B cell (primary cell): ENCODE measurements around the gene CASK. TPM values are rescaled to one million over a fixed set of nuclear protein-coding genes. Genes with fewer than 3 reads are reported as not detected.

ENCODE experiments used
- ATAC-seq: fragments of 200-7000 bp; cut with Tn5 transposase; one replicate; pipeline ENCODE4 v1.10.0; 2021; ENCODE audit warnings: low read depth, mild to moderate bottlenecking, moderate number of reproducible peaks, moderate library complexity
- CTCF ChIA-PET: fragments of 350-600 bp; sonication (Branson Sonifier 250); formaldehyde crosslinking; loops from one replicate; lab custom pipeline; 2021; ENCODE audit warnings: antibody characterized with exemption, inconsistent platforms; lab: Charles Lee
- POLR2A ChIA-PET: fragments of 350-600 bp; sonication (Branson Sonifier 250); formaldehyde crosslinking; loops from one replicate; lab custom pipeline; 2021; ENCODE audit warnings: antibody characterized with exemption; lab: Charles Lee
- DNase-seq: peaks from one replicate; pipeline ENCODE4 v3.0.0; 2013
- H2AFZ ChIP-seq: 2 replicates; pipeline ENCODE4 v1.6.1; 2012; ENCODE audit warnings: mild to moderate bottlenecking, low read depth, low read length; ENCODE audit not compliant: insufficient read depth, poor library complexity, severe bottlenecking
- H3K27ac ChIP-seq, 2 donors: 1 replicate in 1 of 2; 2 replicates in 1 of 2; pipeline ENCODE4 v1.5.1; 2012 to 2013; ENCODE audit warnings: low read length in 2 of 2, mild to moderate bottlenecking in 2 of 2, moderate library complexity in 1 of 2
- H3K27me3 ChIP-seq, 4 experiments: fragments of 200-600 bp in 1 of 4; sonication (generic) in 1 of 4; replicated peaks in 1 of 4; 1 replicate in 2 of 4; 2 replicates in 2 of 4; pipeline versions ENCODE4 v1.6.1 to v1.7.0; 2013 to 2016; ENCODE audit warnings: low read length in 3 of 4, mild to moderate bottlenecking in 2 of 4, mixed read lengths in 1 of 4, moderate library complexity in 1 of 4; ENCODE audit not compliant: insufficient read depth in 4 of 4, control insufficient read depth in 3 of 4; ENCODE audit errors: control extremely low read depth in 1 of 4
- H3K36me3 ChIP-seq, 2 experiments: replicated peaks in 1 of 2; 1 replicate in 1 of 2; 2 replicates in 1 of 2; pipeline versions ENCODE4 v1.6.1 to v1.7.1; 2013; ENCODE audit warnings: low read length in 1 of 2; ENCODE audit not compliant: insufficient read depth in 2 of 2, control insufficient read depth in 1 of 2; ENCODE audit errors: control extremely low read depth in 1 of 2, extremely low read depth in 1 of 2
- H3K4me1 ChIP-seq, 2 donors: fragments of 200-600 bp in 1 of 2; sonication (generic) in 1 of 2; 1 replicate in 1 of 2; 2 replicates in 1 of 2; pipeline versions ENCODE4 v1.5.1 to v1.6.1; 2013 to 2017; ENCODE audit warnings: low read length in 2 of 2; ENCODE audit not compliant: control insufficient read depth in 2 of 2, insufficient read depth in 2 of 2
- H3K4me2 ChIP-seq: replicated peaks from 2 replicates; pipeline ENCODE3; 2012; ENCODE audit warnings: mild to moderate bottlenecking, low read depth, low read length; ENCODE audit not compliant: poor library complexity, severe bottlenecking
- H3K4me3 ChIP-seq, 5 experiments: fragments of 200-600 bp in 1 of 5; sonication (generic) in 1 of 5; 1 replicate in 3 of 5; 2 replicates in 2 of 5; pipeline versions ENCODE4 v1.5.1 to v1.7.0; 2011 to 2016; ENCODE audit warnings: low read length in 4 of 5, mild to moderate bottlenecking in 4 of 5, low read depth in 2 of 5, control low read depth in 1 of 5, moderate library complexity in 1 of 5; ENCODE audit not compliant: insufficient read depth in 1 of 5; ENCODE audit errors: control extremely low read depth in 1 of 5, extremely low read depth in 1 of 5
- H3K79me2 ChIP-seq: fragments of 200-600 bp; sonication (generic); one replicate; pipeline ENCODE4 v1.6.0; 2016; ENCODE audit warnings: low read length; ENCODE audit not compliant: control insufficient read depth, insufficient read depth
- H3K9ac ChIP-seq: fragments of 200-600 bp; sonication (generic); 2 replicates; pipeline ENCODE4 v1.6.1; 2017; ENCODE audit warnings: mild to moderate bottlenecking, low read length, moderate library complexity
- H3K9me3 ChIP-seq, 3 donors: one replicate each; pipeline versions ENCODE4 v1.6.1 to v1.7.1; 2013; ENCODE audit warnings: low read length in 2 of 3; ENCODE audit not compliant: control insufficient read depth in 2 of 3, insufficient read depth in 1 of 3; ENCODE audit errors: control extremely low read depth in 1 of 3
- H4K20me1 ChIP-seq: 2 replicates; pipeline ENCODE4 v1.6.0; 2012; ENCODE audit warnings: mild to moderate bottlenecking, low read length; ENCODE audit not compliant: insufficient read depth, control insufficient read depth, poor library complexity, severe bottlenecking
- H3K27ac Mint-ChIP-seq: one replicate; pipeline ENCODE4 v1.8.0; 2021; ENCODE audit warnings: mixed read lengths
- H3K27me3 Mint-ChIP-seq: one replicate; pipeline ENCODE4 v1.8.0; 2021; ENCODE audit warnings: mixed read lengths
- H3K4me1 Mint-ChIP-seq: one replicate; pipeline ENCODE4 v1.8.0; 2021; ENCODE audit warnings: mixed read lengths
- H3K4me3 Mint-ChIP-seq: one replicate; pipeline ENCODE4 v1.8.0; 2021; ENCODE audit warnings: mixed read lengths
- H3K9me3 Mint-ChIP-seq: one replicate; pipeline ENCODE4 v1.8.0; 2022; ENCODE audit warnings: mixed read lengths; ENCODE audit not compliant: insufficient read depth
- CTCF ChIP-seq: fragments of 200-600 bp; IDR thresholded peaks from one replicate; pipeline ENCODE4 v1.8.0; 2022; ENCODE audit warnings: antibody characterized with exemption, mild to moderate bottlenecking
- EZH2 ChIP-seq: IDR thresholded peaks from 2 replicates; pipeline ENCODE4 v1.6.1; 2012; ENCODE audit warnings: borderline replicate concordance, low read depth, mild to moderate bottlenecking, moderate library complexity, low read length; ENCODE audit not compliant: insufficient read depth, poor library complexity, severe bottlenecking
- WGBS: methylation state at CpG from one replicate; pipeline ENCODE4 v1.1.5; 2013; ENCODE audit warnings: missing lambda C conversion rate; ENCODE audit not compliant: insufficient coverage; 5-methylcytosine and 5-hydroxymethylcytosine counted together
- intact Hi-C: fragments of 100-400 bp; cut with micrococcal nuclease; formaldehyde crosslinking; loops from one replicate; pipeline ENCODE4 v1.10.0; 2022
- polyA plus RNA-seq: library from polyadenylated mRNA; depleted of rRNA; stranded (reverse); fragments of >200 nt; gene quantifications from 2 replicates; pipeline ENCODE4 v1.2.3, GENCODE V29; 2012
- total RNA-seq, 2 donors: library from RNA; stranded (reverse); fragments of 120-200 nt in 1 of 2; gene quantifications; 1 replicate in 1 of 2; 2 replicates in 1 of 2; pipeline versions ENCODE4 v1.2.3 to v1.2.4, GENCODE V29; 2013 to 2022

The CASK gene
- total and polyA plus RNA-seq, 2 donors (not counting 1 experiment from before 2014, with no cell fraction given) = 14.2 to 50.4 TPM

GRCh38 chrX:41857670-41858069 lies 65.7 kb downstream of the CASK start:
- intact Hi-C loops = no loop called here
- no peak for DNase-seq
- Mint-ChIP-seq H3K9me3 (no peaks in the 10 kb centered on the region), H3K4me3 (no peak overlapping the region), H3K27me3 (no peaks in the 10 kb centered on the region), H3K4me1 (peaks cover 11% of the 10 kb centered on the region), H3K27ac (no peak overlapping the region)
- no peaks in the 10 kb centered on the region for H4K20me1 ChIP-seq
- no peaks in the 10 kb centered on the region for H3K79me2 ChIP-seq
- no peaks in the 10 kb centered on the region for H3K27me3 ChIP-seq
- H3K36me3 ChIP-seq = peaks cover 0 to 3% of the 10 kb centered on the region in 2 experiments
- WGBS = no CpG with 5 or more reads among the region's 2 CpGs
- no peaks in the 10 kb centered on the region for H3K9me3 ChIP-seq
- H3K4me1 ChIP-seq = no peaks in the 10 kb centered on the region
- ATAC-seq = no peak
- H3K4me2 ChIP-seq = no peak overlapping the region
- H2AFZ ChIP-seq = no peak overlapping the region
- TF ChIP-seq CTCF (no peak), EZH2 (no peak)
- POLR2A ChIA-PET = no interaction called here
- CTCF ChIA-PET = interaction anchor here (1.0 kb wide), 1 partner anchor 26 kb away, joined by 3 read pairs; no protein-coding TSS in a partner anchor
- no peak overlapping the region for H3K27ac ChIP-seq
- H3K4me3 ChIP-seq = no peak overlapping the region
- no peak overlapping the region for H3K9ac ChIP-seq

- no peak overlapping the region for H3K4me2 ChIP-seq
- no peaks in the 10 kb centered on the region for H3K4me1 Mint-ChIP-seq
- no peak overlapping the region for H3K27ac Mint-ChIP-seq
- intact Hi-C loops = no loop called here
- H3K27me3 Mint-ChIP-seq = no peaks in the 10 kb centered on the region
- CTCF ChIA-PET = no interaction called here
- H3K4me3 ChIP-seq = no peak overlapping the region
- no peaks in the 10 kb centered on the region for H4K20me1 ChIP-seq
- no peaks in the 10 kb centered on the region for H3K79me2 ChIP-seq
- H3K9ac ChIP-seq = no peak overlapping the region
- H3K4me1 ChIP-seq = no peaks in the 10 kb centered on the region
- no peaks in the 10 kb centered on the region for H3K27me3 ChIP-seq
- peaks cover 11% of the 10 kb centered on the region for H3K9me3 Mint-ChIP-seq
- H3K9me3 ChIP-seq = peaks cover 6 to 28% (median 7%) of the 10 kb centered on the region in 3 donors
- no peak overlapping the region for H2AFZ ChIP-seq
- H3K27ac ChIP-seq = no peak overlapping the region
- TF ChIP-seq CTCF = no peak
- no peak for TF ChIP-seq EZH2
- no peak for DNase-seq
- POLR2A ChIA-PET = no interaction called here
- no peak for ATAC-seq
- no CpG with 5 or more reads among the region's 2 CpGs for WGBS
- H3K4me3 Mint-ChIP-seq = no peak overlapping the region
- H3K36me3 ChIP-seq = peaks cover 0 to 17% of the 10 kb centered on the region in 2 experiments
Measured at GRCh38 chrX:41846714-41847113, 76.6 kb downstream of the CASK start.
